ENCODE measurements around the gene TRAPPC2L.
"Not testable (repeated sequence)": the region's sequence is repeated elsewhere in the genome, so short reads cannot be mapped to it uniquely, and the experiment has no call there.

TRAPPC2L gene

GRCh38 chr16:88821168-88821850 is 35.6 kb upstream of the TRAPPC2L start:
- H3K27ac ChIP-seq: no peak overlapping the region
- TF ChIP-seq ZFX (IDR thresholded peaks at IDR 0.05): no peak

- H3K27ac ChIP-seq: no peak overlapping the region
- TF ChIP-seq CTCF (conservative IDR thresholded peaks at IDR 0.05) (no peak), ZFX (IDR thresholded peaks at IDR 0.05) (no peak)
Observed at GRCh38 chr16:88822281-88823040, 34.5 kb upstream of the TRAPPC2L start.

- H3K27ac ChIP-seq: not testable (repeated sequence)
Observed at GRCh38 chr16:88823646-88824045, 33.3 kb upstream of the TRAPPC2L start.

- H3K27ac ChIP-seq: no peak overlapping the region
- no peak for TF ChIP-seq CTCF (conservative IDR thresholded peaks at IDR 0.05)
- TF ChIP-seq ZFX (IDR thresholded peaks at IDR 0.05): no peak
Observed at GRCh38 chr16:88824256-88825077, 32.5 kb upstream of the TRAPPC2L start.

DNA sequence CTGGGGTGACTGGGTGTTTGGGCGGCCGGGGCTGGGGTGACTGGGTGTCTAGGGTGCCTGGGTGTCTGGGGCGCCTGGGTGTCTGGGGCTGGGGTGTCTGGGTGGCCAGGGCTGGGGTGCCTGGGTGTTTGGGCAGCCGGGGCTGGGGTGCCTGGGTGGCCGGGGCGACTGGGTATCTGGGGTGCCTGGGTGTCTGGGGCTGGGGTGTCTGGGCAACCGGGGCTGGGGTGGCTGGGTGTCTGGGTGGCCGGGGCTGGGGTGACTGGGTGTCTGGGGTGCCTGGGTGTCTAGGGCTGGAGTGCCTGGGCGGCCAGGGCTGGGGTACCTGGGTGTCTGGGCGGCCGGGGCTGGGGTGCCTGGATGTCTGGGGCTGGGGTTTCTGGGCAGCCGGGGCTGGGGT is 31.8 kb upstream of the TRAPPC2L start:
- TF ChIP-seq ZFX (IDR thresholded peaks at IDR 0.05) (no peak), CTCF (conservative IDR thresholded peaks at IDR 0.05) (no peak)
- H3K27ac ChIP-seq: no peak overlapping the region

- no peak for TF ChIP-seq ZFX (IDR thresholded peaks at IDR 0.05)
- no peak for TF ChIP-seq CTCF (conservative IDR thresholded peaks at IDR 0.05)
- no peak overlapping the region for H3K27ac ChIP-seq
Observed at GRCh38 chr16:88826070-88826840, 30.7 kb upstream of the TRAPPC2L start.

GRCh38 chr16:88827727-88828126 is 29.2 kb upstream of the TRAPPC2L start:
- H3K27ac ChIP-seq: no peak overlapping the region
- TF ChIP-seq CTCF (conservative IDR thresholded peaks at IDR 0.05): no peak

Data from C4-2B (cell line).